B cell (primary cell): Measurements from ENCODE around the gene TFAP2D. TPM values are rescaled to one million over a fixed set of nuclear protein-coding genes. Genes with fewer than 3 reads are reported as not detected.

Experiments
- ATAC-seq: fragments of 200-7000 bp; cut with Tn5 transposase; one replicate; pipeline ENCODE4 v1.10.0; 2021; ENCODE audit warnings: low read depth, mild to moderate bottlenecking, moderate number of reproducible peaks, moderate library complexity
- CTCF ChIA-PET: fragments of 350-600 bp; sonication (Branson Sonifier 250); formaldehyde crosslinking; loops from one replicate; lab custom pipeline; 2021; ENCODE audit warnings: antibody characterized with exemption, inconsistent platforms; lab: Charles Lee
- POLR2A ChIA-PET: fragments of 350-600 bp; sonication (Branson Sonifier 250); formaldehyde crosslinking; loops from one replicate; lab custom pipeline; 2021; ENCODE audit warnings: antibody characterized with exemption; lab: Charles Lee
- DNase-seq: peaks from one replicate; pipeline ENCODE4 v3.0.0; 2013
- H2AFZ ChIP-seq: 2 replicates; pipeline ENCODE4 v1.6.1; 2012; ENCODE audit warnings: mild to moderate bottlenecking, low read depth, low read length; ENCODE audit not compliant: insufficient read depth, poor library complexity, severe bottlenecking
- H3K27ac ChIP-seq, 2 donors: 1 replicate in 1 of 2; 2 replicates in 1 of 2; pipeline ENCODE4 v1.5.1; 2012 to 2013; ENCODE audit warnings: low read length in 2 of 2, mild to moderate bottlenecking in 2 of 2, moderate library complexity in 1 of 2
- H3K27me3 ChIP-seq, 4 experiments: fragments of 200-600 bp in 1 of 4; sonication (generic) in 1 of 4; replicated peaks in 1 of 4; 1 replicate in 2 of 4; 2 replicates in 2 of 4; pipeline versions ENCODE4 v1.6.1 to v1.7.0; 2013 to 2016; ENCODE audit warnings: low read length in 3 of 4, mild to moderate bottlenecking in 2 of 4, mixed read lengths in 1 of 4, moderate library complexity in 1 of 4; ENCODE audit not compliant: insufficient read depth in 4 of 4, control insufficient read depth in 3 of 4; ENCODE audit errors: control extremely low read depth in 1 of 4
- H3K36me3 ChIP-seq, 2 experiments: replicated peaks in 1 of 2; 1 replicate in 1 of 2; 2 replicates in 1 of 2; pipeline versions ENCODE4 v1.6.1 to v1.7.1; 2013; ENCODE audit warnings: low read length in 1 of 2; ENCODE audit not compliant: insufficient read depth in 2 of 2, control insufficient read depth in 1 of 2; ENCODE audit errors: control extremely low read depth in 1 of 2, extremely low read depth in 1 of 2
- H3K4me1 ChIP-seq, 2 donors: fragments of 200-600 bp in 1 of 2; sonication (generic) in 1 of 2; 1 replicate in 1 of 2; 2 replicates in 1 of 2; pipeline versions ENCODE4 v1.5.1 to v1.6.1; 2013 to 2017; ENCODE audit warnings: low read length in 2 of 2; ENCODE audit not compliant: control insufficient read depth in 2 of 2, insufficient read depth in 2 of 2
- H3K4me2 ChIP-seq: replicated peaks from 2 replicates; pipeline ENCODE3; 2012; ENCODE audit warnings: mild to moderate bottlenecking, low read depth, low read length; ENCODE audit not compliant: poor library complexity, severe bottlenecking
- H3K4me3 ChIP-seq, 5 experiments: fragments of 200-600 bp in 1 of 5; sonication (generic) in 1 of 5; 1 replicate in 3 of 5; 2 replicates in 2 of 5; pipeline versions ENCODE4 v1.5.1 to v1.7.0; 2011 to 2016; ENCODE audit warnings: low read length in 4 of 5, mild to moderate bottlenecking in 4 of 5, low read depth in 2 of 5, control low read depth in 1 of 5, moderate library complexity in 1 of 5; ENCODE audit not compliant: insufficient read depth in 1 of 5; ENCODE audit errors: control extremely low read depth in 1 of 5, extremely low read depth in 1 of 5
- H3K79me2 ChIP-seq: fragments of 200-600 bp; sonication (generic); one replicate; pipeline ENCODE4 v1.6.0; 2016; ENCODE audit warnings: low read length; ENCODE audit not compliant: control insufficient read depth, insufficient read depth
- H3K9ac ChIP-seq: fragments of 200-600 bp; sonication (generic); 2 replicates; pipeline ENCODE4 v1.6.1; 2017; ENCODE audit warnings: mild to moderate bottlenecking, low read length, moderate library complexity
- H3K9me3 ChIP-seq, 3 donors: one replicate each; pipeline versions ENCODE4 v1.6.1 to v1.7.1; 2013; ENCODE audit warnings: low read length in 2 of 3; ENCODE audit not compliant: control insufficient read depth in 2 of 3, insufficient read depth in 1 of 3; ENCODE audit errors: control extremely low read depth in 1 of 3
- H4K20me1 ChIP-seq: 2 replicates; pipeline ENCODE4 v1.6.0; 2012; ENCODE audit warnings: mild to moderate bottlenecking, low read length; ENCODE audit not compliant: insufficient read depth, control insufficient read depth, poor library complexity, severe bottlenecking
- H3K27ac Mint-ChIP-seq: one replicate; pipeline ENCODE4 v1.8.0; 2021; ENCODE audit warnings: mixed read lengths
- H3K27me3 Mint-ChIP-seq: one replicate; pipeline ENCODE4 v1.8.0; 2021; ENCODE audit warnings: mixed read lengths
- H3K4me1 Mint-ChIP-seq: one replicate; pipeline ENCODE4 v1.8.0; 2021; ENCODE audit warnings: mixed read lengths
- H3K4me3 Mint-ChIP-seq: one replicate; pipeline ENCODE4 v1.8.0; 2021; ENCODE audit warnings: mixed read lengths
- H3K9me3 Mint-ChIP-seq: one replicate; pipeline ENCODE4 v1.8.0; 2022; ENCODE audit warnings: mixed read lengths; ENCODE audit not compliant: insufficient read depth
- EZH2 ChIP-seq: IDR thresholded peaks from 2 replicates; pipeline ENCODE4 v1.6.1; 2012; ENCODE audit warnings: borderline replicate concordance, low read depth, mild to moderate bottlenecking, moderate library complexity, low read length; ENCODE audit not compliant: insufficient read depth, poor library complexity, severe bottlenecking
- WGBS: methylation state at CpG from one replicate; pipeline ENCODE4 v1.1.5; 2013; ENCODE audit warnings: missing lambda C conversion rate; ENCODE audit not compliant: insufficient coverage; 5-methylcytosine and 5-hydroxymethylcytosine counted together
- intact Hi-C: fragments of 100-400 bp; cut with micrococcal nuclease; formaldehyde crosslinking; loops from one replicate; pipeline ENCODE4 v1.10.0; 2022
- polyA plus RNA-seq: library from polyadenylated mRNA; depleted of rRNA; stranded (reverse); fragments of >200 nt; gene quantifications from 2 replicates; pipeline ENCODE4 v1.2.3, GENCODE V29; 2012
- total RNA-seq, 2 donors: library from RNA; stranded (reverse); fragments of 120-200 nt in 1 of 2; gene quantifications; 1 replicate in 1 of 2; 2 replicates in 1 of 2; pipeline versions ENCODE4 v1.2.3 to v1.2.4, GENCODE V29; 2013 to 2022
- TF ChIP-seq, protein P1 (sequence below): fragments of 200-600 bp; IDR thresholded peaks from one replicate; pipeline ENCODE4 v1.8.0; 2022; ENCODE audit warnings: antibody characterized with exemption, mild to moderate bottlenecking

Gene TFAP2D
- total and polyA plus RNA-seq, 2 donors (not counting 1 experiment from before 2014, with no cell fraction given), result not detected

DNA sequence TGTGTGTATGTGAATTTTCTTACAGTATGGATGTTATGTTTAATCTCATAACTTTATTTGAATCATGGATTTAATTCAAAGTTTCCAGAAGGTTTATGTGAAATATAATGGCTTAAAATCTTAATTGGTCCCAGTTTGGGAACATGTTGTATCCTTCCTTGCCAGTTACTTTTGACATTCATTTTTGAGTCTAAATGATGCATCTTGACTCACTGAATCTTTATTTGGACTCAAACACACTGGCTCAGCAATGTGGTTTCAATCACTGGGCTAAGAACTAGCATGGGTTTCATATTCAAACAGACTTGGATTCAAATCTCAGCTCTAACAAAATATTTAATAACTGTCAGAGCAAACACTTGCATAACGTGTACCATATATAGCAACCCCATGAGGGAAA lies 79.4 kb downstream of the TFAP2D start:
- Histone ChIP-seq H2AFZ (no peak overlapping the region), H3K79me2 (no peaks in the 10 kb centered on the region), H3K27me3 (no peaks in the 10 kb centered on the region), H3K4me2 (no peak overlapping the region), H3K4me1 (no peaks in the 10 kb centered on the region), H4K20me1 (no peaks in the 10 kb centered on the region), H3K9ac (no peak overlapping the region), H3K9me3 (peaks cover 0 to 2% (median 0%) of the 10 kb centered on the region in 3 donors), H3K27ac (no peak overlapping the region), H3K4me3 (no peak overlapping the region), H3K36me3 (no peaks in the 10 kb centered on the region)
- H3K9me3 Mint-ChIP-seq, result no peaks in the 10 kb centered on the region
- H3K4me3 Mint-ChIP-seq, result no peak overlapping the region
- DNase-seq, result no peak
- POLR2A ChIA-PET, result no interaction called here
- H3K27ac Mint-ChIP-seq, result no peak overlapping the region
- CTCF ChIA-PET, result no interaction called here
- peaks cover 12% of the 10 kb centered on the region for H3K27me3 Mint-ChIP-seq
- ATAC-seq, result no peak
- intact Hi-C loops, result no loop called here
- TF ChIP-seq, protein P1, sequence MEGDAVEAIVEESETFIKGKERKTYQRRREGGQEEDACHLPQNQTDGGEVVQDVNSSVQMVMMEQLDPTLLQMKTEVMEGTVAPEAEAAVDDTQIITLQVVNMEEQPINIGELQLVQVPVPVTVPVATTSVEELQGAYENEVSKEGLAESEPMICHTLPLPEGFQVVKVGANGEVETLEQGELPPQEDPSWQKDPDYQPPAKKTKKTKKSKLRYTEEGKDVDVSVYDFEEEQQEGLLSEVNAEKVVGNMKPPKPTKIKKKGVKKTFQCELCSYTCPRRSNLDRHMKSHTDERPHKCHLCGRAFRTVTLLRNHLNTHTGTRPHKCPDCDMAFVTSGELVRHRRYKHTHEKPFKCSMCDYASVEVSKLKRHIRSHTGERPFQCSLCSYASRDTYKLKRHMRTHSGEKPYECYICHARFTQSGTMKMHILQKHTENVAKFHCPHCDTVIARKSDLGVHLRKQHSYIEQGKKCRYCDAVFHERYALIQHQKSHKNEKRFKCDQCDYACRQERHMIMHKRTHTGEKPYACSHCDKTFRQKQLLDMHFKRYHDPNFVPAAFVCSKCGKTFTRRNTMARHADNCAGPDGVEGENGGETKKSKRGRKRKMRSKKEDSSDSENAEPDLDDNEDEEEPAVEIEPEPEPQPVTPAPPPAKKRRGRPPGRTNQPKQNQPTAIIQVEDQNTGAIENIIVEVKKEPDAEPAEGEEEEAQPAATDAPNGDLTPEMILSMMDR, result no peak
- TF ChIP-seq EZH2, result no peak
- WGBS, result no CpG with 5 or more reads among the region's 1 CpG
- H3K4me1 Mint-ChIP-seq, result peaks cover 5% of the 10 kb centered on the region

DNA sequence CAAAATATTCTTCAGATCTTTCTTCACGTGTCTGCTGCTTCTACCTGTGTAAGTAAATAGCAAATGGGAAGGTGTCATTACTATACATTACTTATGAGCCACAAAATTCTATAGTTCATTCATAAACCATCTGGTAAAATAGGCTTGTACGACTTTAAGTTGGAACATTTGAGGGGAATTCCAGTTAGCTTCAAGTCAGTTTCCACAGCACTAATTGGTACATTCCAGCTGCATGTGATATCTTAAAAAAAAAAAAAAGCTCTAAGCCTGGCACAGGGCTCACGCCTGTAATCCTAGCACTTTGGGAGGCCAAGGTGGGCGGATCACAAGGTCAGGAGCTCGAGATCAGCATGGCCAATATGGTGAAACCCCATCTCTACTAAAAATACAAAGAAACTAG lies 82.2 kb downstream of the TFAP2D start:
- Mint-ChIP-seq H3K27ac (no peak overlapping the region), H3K9me3 (no peaks in the 10 kb centered on the region), H3K4me1 (peaks cover 5% of the 10 kb centered on the region), H3K27me3 (peaks cover 10% of the 10 kb centered on the region), H3K4me3 (no peak overlapping the region)
- H3K9ac ChIP-seq, result no peak overlapping the region
- no peak overlapping the region for H2AFZ ChIP-seq
- TF ChIP-seq, protein P1, result no peak
- no peak for TF ChIP-seq EZH2
- H4K20me1 ChIP-seq, result no peaks in the 10 kb centered on the region
- H3K9me3 ChIP-seq, result peaks cover 0 to 2% (median 0%) of the 10 kb centered on the region in 3 donors
- intact Hi-C loops, result no loop called here
- no peak overlapping the region for H3K4me3 ChIP-seq
- H3K36me3 ChIP-seq, result no peaks in the 10 kb centered on the region
- H3K79me2 ChIP-seq, result no peaks in the 10 kb centered on the region
- WGBS, result 69% methylated on average over 3 of the region's 5 CpGs
- H3K27me3 ChIP-seq, result no peaks in the 10 kb centered on the region
- no peak overlapping the region for H3K4me2 ChIP-seq
- H3K27ac ChIP-seq, result no peak overlapping the region
- H3K4me1 ChIP-seq, result no peaks in the 10 kb centered on the region
- CTCF ChIA-PET, result no interaction called here
- POLR2A ChIA-PET, result no interaction called here
- ATAC-seq, result no peak
- no peak for DNase-seq
